Panc1 (cell line): ENCODE measurements around the gene AIFM1.
A peak's percentile ranks its signal among the peaks of the same experiment; 100 is the strongest.

Experiments used
- POLR2AphosphoS5 ChIP-seq: IDR thresholded peaks from 2 replicates; pipeline ENCODE4 v1.6.1; 2012; ENCODE audit warnings: mild to moderate bottlenecking, low read depth, low read length, moderate library complexity
- SIN3A ChIP-seq: IDR thresholded peaks from 2 replicates; pipeline ENCODE4 v1.6.1; 2012; ENCODE audit warnings: low read depth, mild to moderate bottlenecking, low read length, moderate library complexity, borderline replicate concordance; ENCODE audit not compliant: insufficient read depth
- TCF7L2 ChIP-seq: IDR thresholded peaks from 2 replicates; pipeline ENCODE4 v1.6.1; 2011; ENCODE audit warnings: mild to moderate bottlenecking, low read depth, low read length, inconsistent platforms
- TF ChIP-seq, protein P1 (sequence below): fragments of 450-650 bp; IDR thresholded peaks from 2 replicates; pipeline ENCODE4 v1.5.1; 2017; ENCODE audit warnings: mild to moderate bottlenecking
- TF ChIP-seq, protein P2 (sequence below), 2 experiments: IDR thresholded peaks; 2 replicates each; pipeline ENCODE4 v1.6.1; 2011 to 2012; ENCODE audit warnings: low read depth in 2 of 2, control low read depth in 1 of 2, low read length in 1 of 2, mild to moderate bottlenecking in 1 of 2, moderate library complexity in 1 of 2; ENCODE audit not compliant: insufficient read depth in 1 of 2

DNA sequence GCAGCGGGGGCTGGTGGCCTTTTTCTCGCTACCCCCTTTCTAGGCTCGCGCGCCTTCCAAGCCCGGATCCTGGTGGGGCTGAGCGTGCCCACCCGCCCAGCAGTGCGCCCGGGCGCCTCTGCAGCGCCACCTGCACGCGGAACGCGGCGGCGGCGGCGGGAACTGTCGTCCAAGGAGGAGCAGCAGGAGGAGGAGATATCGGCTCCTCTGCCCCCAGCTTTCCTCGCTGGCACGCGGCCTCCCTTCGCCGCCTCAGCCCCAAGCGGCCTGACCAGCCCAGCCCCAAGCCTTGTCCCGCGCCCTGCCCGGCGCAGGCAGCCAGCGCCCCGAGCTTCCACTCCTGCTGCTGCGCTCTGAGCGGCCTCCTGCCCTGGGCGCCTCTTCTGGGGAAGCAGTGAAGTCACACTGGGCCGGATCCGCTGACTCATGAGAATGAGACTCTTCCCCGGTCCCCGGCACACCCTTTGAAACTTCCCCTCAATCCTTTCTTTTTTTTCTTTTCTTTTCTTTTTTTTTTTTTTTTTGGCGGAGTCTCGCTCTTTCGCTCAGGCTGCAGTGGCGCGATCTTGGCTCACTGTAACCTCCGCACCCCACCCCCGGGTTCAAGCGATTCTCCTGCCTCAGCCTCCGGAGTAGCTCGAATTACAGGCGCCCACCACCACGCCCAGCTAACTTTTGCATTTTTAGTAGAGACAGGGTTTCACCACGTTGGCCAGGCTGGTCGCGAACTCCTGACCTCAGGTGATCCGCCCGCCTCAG is 44.7 kb downstream of the AIFM1 start:
- TF ChIP-seq, protein P1, sequence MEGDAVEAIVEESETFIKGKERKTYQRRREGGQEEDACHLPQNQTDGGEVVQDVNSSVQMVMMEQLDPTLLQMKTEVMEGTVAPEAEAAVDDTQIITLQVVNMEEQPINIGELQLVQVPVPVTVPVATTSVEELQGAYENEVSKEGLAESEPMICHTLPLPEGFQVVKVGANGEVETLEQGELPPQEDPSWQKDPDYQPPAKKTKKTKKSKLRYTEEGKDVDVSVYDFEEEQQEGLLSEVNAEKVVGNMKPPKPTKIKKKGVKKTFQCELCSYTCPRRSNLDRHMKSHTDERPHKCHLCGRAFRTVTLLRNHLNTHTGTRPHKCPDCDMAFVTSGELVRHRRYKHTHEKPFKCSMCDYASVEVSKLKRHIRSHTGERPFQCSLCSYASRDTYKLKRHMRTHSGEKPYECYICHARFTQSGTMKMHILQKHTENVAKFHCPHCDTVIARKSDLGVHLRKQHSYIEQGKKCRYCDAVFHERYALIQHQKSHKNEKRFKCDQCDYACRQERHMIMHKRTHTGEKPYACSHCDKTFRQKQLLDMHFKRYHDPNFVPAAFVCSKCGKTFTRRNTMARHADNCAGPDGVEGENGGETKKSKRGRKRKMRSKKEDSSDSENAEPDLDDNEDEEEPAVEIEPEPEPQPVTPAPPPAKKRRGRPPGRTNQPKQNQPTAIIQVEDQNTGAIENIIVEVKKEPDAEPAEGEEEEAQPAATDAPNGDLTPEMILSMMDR: no peak
- TF ChIP-seq TCF7L2 (peak; percentile 34; the same call in 1 of the 2 replicates), SIN3A (no peak), POLR2AphosphoS5 (no peak; the same call in 1 of the 2 replicates)
- TF ChIP-seq, protein P2, sequence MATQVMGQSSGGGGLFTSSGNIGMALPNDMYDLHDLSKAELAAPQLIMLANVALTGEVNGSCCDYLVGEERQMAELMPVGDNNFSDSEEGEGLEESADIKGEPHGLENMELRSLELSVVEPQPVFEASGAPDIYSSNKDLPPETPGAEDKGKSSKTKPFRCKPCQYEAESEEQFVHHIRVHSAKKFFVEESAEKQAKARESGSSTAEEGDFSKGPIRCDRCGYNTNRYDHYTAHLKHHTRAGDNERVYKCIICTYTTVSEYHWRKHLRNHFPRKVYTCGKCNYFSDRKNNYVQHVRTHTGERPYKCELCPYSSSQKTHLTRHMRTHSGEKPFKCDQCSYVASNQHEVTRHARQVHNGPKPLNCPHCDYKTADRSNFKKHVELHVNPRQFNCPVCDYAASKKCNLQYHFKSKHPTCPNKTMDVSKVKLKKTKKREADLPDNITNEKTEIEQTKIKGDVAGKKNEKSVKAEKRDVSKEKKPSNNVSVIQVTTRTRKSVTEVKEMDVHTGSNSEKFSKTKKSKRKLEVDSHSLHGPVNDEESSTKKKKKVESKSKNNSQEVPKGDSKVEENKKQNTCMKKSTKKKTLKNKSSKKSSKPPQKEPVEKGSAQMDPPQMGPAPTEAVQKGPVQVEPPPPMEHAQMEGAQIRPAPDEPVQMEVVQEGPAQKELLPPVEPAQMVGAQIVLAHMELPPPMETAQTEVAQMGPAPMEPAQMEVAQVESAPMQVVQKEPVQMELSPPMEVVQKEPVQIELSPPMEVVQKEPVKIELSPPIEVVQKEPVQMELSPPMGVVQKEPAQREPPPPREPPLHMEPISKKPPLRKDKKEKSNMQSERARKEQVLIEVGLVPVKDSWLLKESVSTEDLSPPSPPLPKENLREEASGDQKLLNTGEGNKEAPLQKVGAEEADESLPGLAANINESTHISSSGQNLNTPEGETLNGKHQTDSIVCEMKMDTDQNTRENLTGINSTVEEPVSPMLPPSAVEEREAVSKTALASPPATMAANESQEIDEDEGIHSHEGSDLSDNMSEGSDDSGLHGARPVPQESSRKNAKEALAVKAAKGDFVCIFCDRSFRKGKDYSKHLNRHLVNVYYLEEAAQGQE (IDR thresholded peaks at IDR 0.05; ENCODE audit: insufficient read depth in 1 of 2, low read depth in 2 of 2, low read length in 1 of 2): no peak
